ENCODE data around the gene GNPAT.

Gene GNPAT

DNA sequence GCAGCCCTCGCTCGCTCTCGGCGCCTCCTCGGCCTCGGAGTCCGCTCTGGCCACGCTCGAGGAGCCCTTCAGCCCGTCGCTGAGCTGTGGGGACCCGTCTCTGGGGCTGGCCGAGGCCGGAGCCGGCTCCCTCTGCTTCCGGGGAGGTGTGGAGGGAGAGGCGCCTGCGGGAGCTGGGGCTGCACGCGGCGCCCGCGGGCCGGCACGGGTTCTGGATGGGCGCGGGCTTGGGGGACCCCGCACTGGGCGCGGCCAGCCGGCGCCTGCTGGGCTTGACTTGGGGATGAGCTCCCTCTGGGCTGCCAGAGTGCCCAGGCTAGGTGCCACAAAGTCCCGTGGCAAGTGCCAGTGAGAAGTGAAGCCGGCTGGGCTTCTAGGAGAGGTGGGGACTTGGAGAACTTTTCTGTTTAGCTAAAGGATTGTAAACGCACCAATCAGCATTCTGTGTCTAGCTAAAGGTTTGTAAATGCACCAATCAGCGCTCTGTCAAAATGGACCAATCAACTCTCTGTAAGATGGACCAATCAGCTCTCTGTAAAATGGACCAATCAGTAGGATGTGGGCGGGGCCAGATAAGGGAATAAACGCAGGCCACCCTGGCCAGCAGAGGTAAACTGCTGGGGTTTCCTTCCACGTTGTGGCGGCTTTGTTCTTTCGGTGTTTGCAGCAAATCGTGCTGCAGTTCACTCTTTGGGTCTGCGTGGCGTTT, 76.4 kb downstream of the GNPAT start:
- no peak for DNase-seq (ENCODE audit: low read depth)

DNA sequence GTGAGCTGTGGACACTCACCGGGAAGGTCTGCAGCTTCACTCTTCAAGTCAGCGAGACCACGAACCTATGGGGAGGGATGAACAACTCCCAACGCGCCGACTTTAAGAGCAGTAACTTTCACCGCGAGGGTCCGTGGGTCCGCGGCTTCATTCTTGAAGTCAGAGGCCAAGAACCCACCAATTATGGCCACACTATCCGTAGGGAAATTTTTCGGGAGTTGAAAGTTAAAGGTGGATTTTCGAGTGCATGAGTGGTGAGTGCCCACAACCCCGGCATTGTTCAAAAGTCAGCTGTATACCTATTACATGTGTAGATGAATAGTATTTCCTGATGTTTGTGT, 77.0 kb downstream of the GNPAT start:
- DNase-seq (ENCODE audit: low read depth) = no peak

DNA sequence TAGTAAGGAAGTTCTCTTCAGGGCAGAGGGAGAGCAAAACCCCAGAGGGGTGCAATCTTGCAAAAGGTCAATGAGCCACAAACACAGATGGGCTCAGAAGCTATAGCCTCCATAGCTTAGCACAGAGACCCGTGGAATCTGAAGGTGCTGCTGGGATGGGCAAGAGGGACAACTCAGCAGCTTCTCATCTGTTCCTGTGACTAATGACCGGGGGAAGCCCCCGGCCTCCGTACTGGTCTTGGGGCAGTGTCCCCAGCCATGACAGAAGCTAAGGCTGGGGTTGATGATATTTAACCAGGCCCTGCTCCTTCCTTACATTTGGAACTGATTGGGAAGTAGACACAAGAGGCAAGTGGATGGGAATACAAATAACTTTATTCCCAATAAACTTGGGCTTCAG, 77.6 kb downstream of the GNPAT start:
- no peak for DNase-seq (ENCODE audit: low read depth)

DNA sequence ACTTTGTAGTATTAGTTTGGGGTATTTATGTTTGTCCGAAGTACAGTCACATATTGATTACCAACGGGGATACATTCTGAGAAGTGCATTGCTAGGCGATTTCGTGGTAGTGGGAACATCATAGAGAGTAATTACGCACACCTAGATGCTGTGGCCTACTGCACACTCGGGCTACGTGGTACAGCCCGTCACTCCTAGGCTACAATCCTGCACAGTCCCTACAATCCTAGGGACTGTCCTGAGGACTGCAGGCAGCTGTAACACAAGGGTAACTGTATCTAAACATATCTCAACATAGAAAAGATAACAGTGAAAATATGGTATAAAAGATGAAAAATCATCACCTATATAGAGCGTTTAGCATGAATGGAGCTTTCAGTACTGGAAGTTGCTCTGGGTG, 78.1 kb downstream of the GNPAT start:
- no peak for DNase-seq (ENCODE audit: low read depth)

DNA sequence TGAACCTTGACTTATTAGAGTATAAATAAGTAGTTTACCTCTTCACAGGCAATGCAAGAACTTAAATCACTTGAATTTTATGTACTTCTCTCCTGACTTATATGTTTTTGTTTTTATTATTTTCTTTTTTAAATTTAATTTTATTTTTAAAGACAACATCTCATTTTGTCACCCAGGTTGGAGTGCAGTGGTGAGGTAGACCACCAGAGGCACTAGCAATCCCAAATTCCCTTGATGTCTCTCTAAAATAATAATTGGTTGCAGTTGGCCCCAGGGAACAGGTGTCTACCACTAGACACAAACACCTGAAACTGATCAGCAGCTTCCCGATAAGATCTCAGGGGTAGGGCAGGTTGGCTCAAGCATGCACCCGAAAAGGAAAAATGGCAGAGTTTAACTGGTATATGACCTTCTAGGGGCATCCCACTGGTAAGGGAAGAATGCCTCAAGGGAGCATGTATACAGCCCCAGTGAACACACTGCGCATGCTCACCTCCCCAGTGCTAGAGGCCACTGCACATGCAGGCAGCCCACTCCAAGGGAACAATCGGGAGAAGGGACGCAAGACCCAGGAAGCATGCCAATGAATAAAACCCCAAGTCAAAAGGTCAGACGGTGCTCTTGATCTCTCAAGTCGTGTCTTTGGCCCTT, 82.0 kb downstream of the GNPAT start:
- no peak for DNase-seq (ENCODE audit: low read depth)

DNA sequence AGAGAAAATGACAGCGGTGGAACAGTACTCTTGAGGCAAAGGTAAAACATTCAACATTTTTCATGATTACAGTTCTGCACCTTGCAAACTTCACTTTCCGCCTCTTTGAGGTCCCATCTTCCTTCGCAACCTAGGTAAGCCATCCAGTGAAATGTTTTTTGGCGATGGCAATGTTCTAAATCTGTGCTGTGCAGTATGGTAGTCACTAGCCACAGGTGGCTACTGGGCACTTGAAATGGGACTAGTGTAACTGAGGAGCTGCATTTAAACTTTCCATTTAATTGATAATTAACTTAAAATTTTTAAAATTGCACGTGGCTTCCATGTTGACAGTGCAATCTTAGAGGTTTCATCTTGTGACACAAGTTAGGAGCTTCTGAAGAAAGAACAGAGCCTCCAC, 83.6 kb downstream of the GNPAT start:
- no peak for DNase-seq (ENCODE audit: low read depth)

DNA sequence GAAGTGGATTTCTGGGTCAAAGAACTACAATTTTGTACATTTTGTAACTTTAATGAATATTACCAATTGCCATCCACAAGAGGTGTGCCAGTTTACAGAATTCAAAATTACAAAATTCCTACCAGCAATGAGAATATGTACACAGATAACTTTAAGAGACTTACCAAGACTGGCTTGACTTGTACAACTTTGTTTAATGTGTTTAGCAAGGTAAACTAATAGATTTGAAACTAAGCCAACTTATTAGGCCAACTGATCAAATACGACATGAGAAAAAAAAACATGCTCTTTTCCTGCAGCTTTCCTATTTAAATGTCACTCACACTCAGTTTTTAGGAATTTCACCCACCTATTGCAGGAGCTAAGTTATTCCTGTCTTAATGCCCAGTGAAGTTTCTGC, 85.2 kb downstream of the GNPAT start:
- DNase-seq (ENCODE audit: low read depth) = no peak

Measured in activated T-helper 9 cell treated with anti-CD3 and anti-CD28 coated beads, Interleukin-2, amount 50 U/mL, for 16 hours (primary cell).